Coronary artery (tissue), 2 donors: ENCODE data around the gene CBY3.
"Not testable (repeated sequence)": the region's sequence is repeated elsewhere in the genome, so short reads cannot be mapped to it uniquely, and the experiment has no call there.

ENCODE experiments used
- DNase-seq: peaks from one replicate; pipeline ENCODE4 v3.0.0-alpha.2; 2017; ENCODE audit warnings: low spot score
- H3K27ac ChIP-seq, 2 donors: fragments of 200-600 bp; sonication (generic); one replicate each; pipeline ENCODE4 v1.5.1; 2016 to 2019
- H3K4me3 ChIP-seq: fragments of 200-600 bp; sonication (generic); 2 replicates; pipeline ENCODE4 v1.5.1; 2016; ENCODE audit warnings: mild to moderate bottlenecking, moderate library complexity
- CTCF ChIP-seq: fragments of 200-600 bp; sonication (generic); IDR thresholded peaks from one replicate; pipeline ENCODE4 v1.5.1; 2019; ENCODE audit warnings: antibody characterized with exemption

Gene CBY3

GRCh38 chr5:179696603-179697002 lies 15.8 kb upstream of the CBY3 start:
- no peak for TF ChIP-seq CTCF
- no peak for DNase-seq
- Histone ChIP-seq H3K27ac (no peak overlapping the region), H3K4me3 (no peak overlapping the region)

GRCh38 chr5:179694561-179694960 lies 13.7 kb upstream of the CBY3 start:
- no peak for TF ChIP-seq CTCF
- H3K27ac ChIP-seq: no peak overlapping the region
- no peak for DNase-seq
- no peak overlapping the region for H3K4me3 ChIP-seq

GRCh38 chr5:179689212-179689611 lies 8.4 kb upstream of the CBY3 start:
- not testable (repeated sequence) for H3K4me3 ChIP-seq, DNase-seq, H3K27ac ChIP-seq

- Histone ChIP-seq H3K27ac (no peak overlapping the region), H3K4me3 (no peak overlapping the region)
- no peak for DNase-seq
- no peak for TF ChIP-seq CTCF
Measured at GRCh38 chr5:179680014-179680779, 637 bp downstream of the CBY3 start.

- peak; percentile 77 for DNase-seq
- Histone ChIP-seq H3K4me3 (peak overlapping the region; percentile 88), H3K27ac (peak overlapping the region; percentile 76 to 92)
- TF ChIP-seq CTCF: no peak
Measured at GRCh38 chr5:179679014-179679674, 1.7 kb downstream of the CBY3 start.

- H3K27ac ChIP-seq: peak overlapping the region; percentile 76 to 92
- DNase-seq: peak; percentile 95
- no peak for TF ChIP-seq CTCF
- peak overlapping the region; percentile 88 for H3K4me3 ChIP-seq
Measured at GRCh38 chr5:179678223-179679013, 2.4 kb downstream of the CBY3 start.

- H3K4me3 ChIP-seq: no peak overlapping the region
- no peak for DNase-seq
- H3K27ac ChIP-seq: no peak overlapping the region
- TF ChIP-seq CTCF: peak; percentile 33
Measured at GRCh38 chr5:179668391-179668790, 12.4 kb downstream of the CBY3 start.

- H3K4me3 ChIP-seq, DNase-seq, H3K27ac ChIP-seq: not testable (repeated sequence)
Measured at GRCh38 chr5:179661647-179662046, 19.2 kb downstream of the CBY3 start.

GRCh38 chr5:179658179-179658856 lies 22.5 kb downstream of the CBY3 start:
- DNase-seq: not testable (repeated sequence)
- H3K27ac ChIP-seq: peak overlapping the region in 1 of 2 donors; percentile 50
- H3K4me3 ChIP-seq: peak overlapping the region; percentile 70
